Retinal pigment epithelial cell (primary cell): ENCODE measurements around the gene HS3ST6.

Experiments
- DNase-seq: peaks from one replicate; pipeline ENCODE4 v3.0.0-alpha.2; 2010; ENCODE audit warnings: low read depth
- H3K4me3 ChIP-seq: 2 replicates; pipeline ENCODE4 v1.5.1; 2011; ENCODE audit warnings: mild to moderate bottlenecking, low read length, control low read depth, moderate library complexity
- TF ChIP-seq, protein P1 (sequence below): conservative IDR thresholded peaks from 2 replicates; pipeline ENCODE4 v1.5.1; 2011; ENCODE audit warnings: low read depth, low read length, control low read depth, inconsistent platforms

HS3ST6 gene

DNA sequence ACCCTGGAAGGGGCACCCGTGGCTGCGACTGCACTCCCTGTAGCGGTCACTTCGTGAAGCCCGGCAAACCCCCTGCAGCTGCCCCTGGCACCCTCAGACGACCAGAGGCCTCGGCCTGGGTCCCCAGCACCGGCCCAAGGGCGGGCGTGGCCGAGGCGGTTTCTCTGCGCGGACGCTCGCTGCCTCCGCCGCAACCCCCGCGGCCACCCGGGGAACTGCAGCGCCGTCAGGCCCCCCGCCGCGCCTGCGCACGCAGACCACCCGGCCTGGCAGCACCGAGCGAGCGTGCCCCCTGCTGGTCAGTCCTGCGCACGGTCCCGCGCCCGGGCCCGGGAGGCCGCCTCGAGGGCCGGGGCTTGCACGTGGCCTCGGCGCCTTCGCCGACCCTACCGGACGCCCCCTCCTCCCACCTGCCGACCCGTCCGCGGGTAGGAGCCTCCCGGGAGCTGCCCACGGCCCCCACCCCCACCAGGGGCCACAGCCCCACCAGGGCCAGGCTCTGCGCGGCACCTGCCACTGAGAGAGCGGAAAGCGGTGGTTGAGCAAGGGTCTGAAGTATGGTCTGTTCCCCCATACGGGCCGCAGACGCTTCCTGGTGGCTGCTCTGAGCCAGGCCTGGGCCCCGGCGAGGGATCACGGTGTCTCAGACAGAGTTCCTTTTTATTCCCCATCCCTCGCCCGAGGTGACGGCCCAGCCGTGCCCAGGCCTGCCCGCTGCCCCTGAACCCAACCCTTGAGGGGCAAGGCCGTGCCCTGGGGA lies 11.5 kb upstream of the HS3ST6 start:
- TF ChIP-seq, protein P1, sequence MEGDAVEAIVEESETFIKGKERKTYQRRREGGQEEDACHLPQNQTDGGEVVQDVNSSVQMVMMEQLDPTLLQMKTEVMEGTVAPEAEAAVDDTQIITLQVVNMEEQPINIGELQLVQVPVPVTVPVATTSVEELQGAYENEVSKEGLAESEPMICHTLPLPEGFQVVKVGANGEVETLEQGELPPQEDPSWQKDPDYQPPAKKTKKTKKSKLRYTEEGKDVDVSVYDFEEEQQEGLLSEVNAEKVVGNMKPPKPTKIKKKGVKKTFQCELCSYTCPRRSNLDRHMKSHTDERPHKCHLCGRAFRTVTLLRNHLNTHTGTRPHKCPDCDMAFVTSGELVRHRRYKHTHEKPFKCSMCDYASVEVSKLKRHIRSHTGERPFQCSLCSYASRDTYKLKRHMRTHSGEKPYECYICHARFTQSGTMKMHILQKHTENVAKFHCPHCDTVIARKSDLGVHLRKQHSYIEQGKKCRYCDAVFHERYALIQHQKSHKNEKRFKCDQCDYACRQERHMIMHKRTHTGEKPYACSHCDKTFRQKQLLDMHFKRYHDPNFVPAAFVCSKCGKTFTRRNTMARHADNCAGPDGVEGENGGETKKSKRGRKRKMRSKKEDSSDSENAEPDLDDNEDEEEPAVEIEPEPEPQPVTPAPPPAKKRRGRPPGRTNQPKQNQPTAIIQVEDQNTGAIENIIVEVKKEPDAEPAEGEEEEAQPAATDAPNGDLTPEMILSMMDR = peak; percentile 64
- no peak for DNase-seq
- H3K4me3 ChIP-seq = peak overlapping the region; percentile 55

DNA sequence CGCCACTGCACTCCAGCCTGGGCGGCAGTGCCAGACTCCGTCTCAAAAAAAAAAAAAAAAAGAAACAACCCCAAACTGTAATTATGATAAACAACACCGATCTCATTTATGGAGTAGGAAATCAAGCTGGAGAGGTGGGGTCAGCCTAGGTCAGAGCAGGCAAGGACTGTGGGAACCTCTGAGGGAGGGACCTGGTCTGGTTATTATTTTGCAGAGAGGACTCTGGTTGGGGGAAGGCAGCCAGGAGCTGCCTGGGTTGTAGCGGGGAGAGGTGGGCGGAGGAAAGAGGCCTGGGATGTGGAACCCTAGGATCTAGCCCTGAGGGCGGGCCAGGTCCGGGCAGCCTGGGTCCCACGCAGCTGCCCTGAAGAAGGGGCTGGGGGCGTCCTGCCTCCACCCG lies 10.9 kb upstream of the HS3ST6 start:
- TF ChIP-seq, protein P1 = no peak
- DNase-seq = no peak
- H3K4me3 ChIP-seq = peak overlapping the region; percentile 55

DNA sequence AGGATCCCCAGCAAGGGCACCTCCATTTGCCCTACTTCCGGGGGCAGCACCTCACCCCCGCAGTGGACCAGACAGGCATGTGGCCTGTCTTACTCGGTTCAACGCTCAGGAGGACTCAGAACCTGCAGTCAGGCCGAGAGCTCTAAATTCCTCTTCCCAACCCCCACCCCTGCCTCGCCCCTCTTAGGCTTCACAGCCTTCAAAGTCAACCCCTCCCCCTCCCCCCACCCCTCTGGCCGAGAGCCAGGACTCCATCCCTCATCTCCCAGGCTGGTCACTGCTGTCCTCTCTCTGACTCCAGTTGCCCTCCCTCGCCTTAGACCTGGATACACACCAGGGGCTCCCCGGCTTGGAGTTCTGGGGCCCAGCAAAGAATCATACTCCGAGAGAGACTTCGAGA lies 8.1 kb upstream of the HS3ST6 start:
- TF ChIP-seq, protein P1 = no peak
- no peak for DNase-seq
- no peak overlapping the region for H3K4me3 ChIP-seq

DNA sequence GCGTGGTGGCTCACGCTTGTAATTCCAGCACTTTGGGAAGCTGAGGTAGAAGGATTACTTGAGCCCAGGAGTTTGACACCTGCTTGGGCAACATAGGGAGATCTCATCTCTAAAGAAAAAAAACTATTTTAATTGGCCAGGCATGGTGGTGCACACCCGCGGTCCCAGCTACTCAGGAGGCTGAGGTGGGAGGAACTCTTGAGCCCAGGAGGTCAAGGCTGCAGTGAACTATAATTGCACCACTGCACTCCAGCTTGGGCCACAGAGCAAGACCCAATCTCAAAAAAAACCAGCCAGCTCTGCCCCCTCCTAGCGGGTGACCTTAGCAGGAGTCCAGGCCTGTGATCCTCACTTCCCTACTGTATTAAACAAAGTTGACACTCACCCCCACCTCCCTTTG lies 5.9 kb upstream of the HS3ST6 start:
- TF ChIP-seq, protein P1 = no peak
- no peak overlapping the region for H3K4me3 ChIP-seq
- DNase-seq = no peak

DNA sequence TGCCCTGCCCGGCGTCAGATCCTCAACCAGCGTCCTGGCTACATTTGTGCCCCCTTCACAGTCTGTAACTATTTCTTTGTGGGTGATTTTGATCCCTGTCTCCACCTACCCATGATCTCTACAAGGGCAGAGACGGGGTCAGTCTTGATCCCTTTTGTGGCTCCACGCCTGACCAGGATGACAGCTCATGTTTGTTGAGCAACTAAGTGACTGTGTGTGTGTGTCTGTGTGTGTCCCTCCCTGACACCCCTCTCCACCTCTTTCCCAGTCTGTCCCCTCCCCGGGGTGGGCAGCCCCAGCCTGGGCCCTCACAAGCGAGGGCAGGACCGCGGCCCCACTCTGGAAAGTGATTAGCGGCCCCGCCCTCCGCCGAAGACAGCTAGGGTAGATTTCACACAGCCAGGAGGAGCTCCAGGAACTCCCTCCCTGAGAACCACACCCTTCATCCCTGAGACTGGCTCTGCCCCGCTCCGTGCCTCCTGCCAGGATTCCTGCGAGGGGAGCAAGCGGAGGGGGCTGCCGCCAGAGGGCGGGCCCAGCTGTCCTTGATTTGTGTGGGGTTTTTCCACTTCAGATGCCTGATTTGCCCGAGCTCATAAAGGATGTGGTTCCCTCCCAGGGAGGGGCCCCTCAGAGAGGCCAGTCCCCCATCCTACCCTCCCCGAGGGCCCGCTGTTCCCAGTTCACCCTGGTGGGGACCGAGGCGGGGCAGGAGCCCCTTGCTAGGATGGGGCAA lies 5.3 kb upstream of the HS3ST6 start:
- no peak for DNase-seq

DNA sequence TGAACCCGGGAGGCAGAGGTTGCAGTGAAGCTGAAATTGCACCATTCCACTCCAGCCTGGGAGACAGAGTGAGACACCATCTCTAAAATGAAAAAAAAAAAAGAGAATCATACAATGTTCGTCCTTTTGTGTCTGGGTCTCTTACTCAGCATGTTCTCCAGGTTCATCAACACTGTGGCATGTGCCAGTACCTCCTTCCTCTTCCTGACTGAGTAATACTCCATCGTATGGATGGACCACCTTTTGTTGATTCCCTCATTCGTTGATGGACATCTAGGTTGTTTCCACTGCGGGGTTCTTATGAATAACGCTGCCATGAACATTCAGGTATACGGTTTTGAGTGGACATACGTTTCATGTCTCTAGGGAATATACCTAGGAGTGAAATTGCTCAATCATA lies 4.1 kb upstream of the HS3ST6 start:
- no peak for DNase-seq
- H3K4me3 ChIP-seq = no peak overlapping the region
- TF ChIP-seq, protein P1 = no peak

More for the DNA sequence above, 5.3 kb upstream of the HS3ST6 start:
- TF ChIP-seq, protein P1 = peak; percentile 47
- no peak overlapping the region for H3K4me3 ChIP-seq
